SH-SY5Y (cell line): Measurements from ENCODE around the gene NAPB.

Experiments used
- GATA2 ChIP-seq: IDR thresholded peaks from 2 replicates; pipeline ENCODE4 v1.6.1; 2011; ENCODE audit warnings: mild to moderate bottlenecking, low read depth, low read length
- GATA3 ChIP-seq: IDR thresholded peaks from 2 replicates; pipeline ENCODE4 v1.6.1; 2011; ENCODE audit warnings: low read depth, mild to moderate bottlenecking, low read length, moderate library complexity

DNA sequence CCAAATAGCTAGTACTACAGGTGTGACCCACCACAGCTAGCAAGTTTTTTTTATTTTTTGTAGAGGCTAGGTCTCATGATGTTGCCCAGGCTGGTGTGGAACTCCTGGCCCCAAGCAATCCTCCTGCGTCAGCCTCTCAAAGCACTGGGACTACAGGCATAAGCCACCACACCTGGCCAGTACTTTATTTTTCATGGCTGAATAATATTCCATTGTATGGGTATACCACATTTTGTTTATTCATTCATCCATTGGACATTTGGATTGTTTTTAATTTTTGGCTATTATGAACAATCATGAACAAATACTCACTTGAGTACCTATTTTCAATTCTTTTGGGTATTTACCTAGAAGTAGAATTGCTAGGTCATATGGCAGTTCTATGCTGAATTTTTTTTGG lies 77.7 kb downstream of the NAPB start:
- no peak for TF ChIP-seq GATA2
- no peak for TF ChIP-seq GATA3
